GM12878 (cell line): ENCODE results near the gene CRX. TPM values are rescaled to one million over a fixed set of nuclear protein-coding genes. Genes with fewer than 3 reads are reported as not detected.
"Not testable (repeated sequence)": the region's sequence is repeated elsewhere in the genome, so short reads cannot be mapped to it uniquely, and the experiment has no call there.

ENCODE experiments used
- ATAC-seq: fragments of 200-7000 bp; cut with Tn5 transposase; 3 replicates; pipeline ENCODE4 v1.9.1; 2020; ENCODE audit warnings: mild to moderate bottlenecking, moderate library complexity
- BruUV-seq: library from RNA; stranded (reverse); fragments of 400-500 nt; replicated peaks from 2 replicates; lab custom pipeline; 2021; lab: Mats Ljungman, UMichigan
- CTCF ChIA-PET: fragments of 300-600 bp; sonication (Branson Sonifier 250); formaldehyde crosslinking; extraction: SDS; loops from one replicate; lab custom pipeline; 2021; ENCODE audit warnings: inconsistent platforms; lab: Yijun Ruan, JAX
- POLR2A ChIA-PET: fragments of 350-600 bp; formaldehyde crosslinking; extraction: SDS; loops from one replicate; lab custom pipeline; 2021; ENCODE audit warnings: inconsistent platforms; lab: Charles Lee
- RAD21 ChIA-PET: fragments of 300-600 bp; sonication (Branson Sonifier 250); formaldehyde crosslinking; loops from one replicate; lab custom pipeline; 2023; ENCODE audit warnings: antibody characterized with exemption; ENCODE audit not compliant: unreplicated experiment; lab: Charles Lee
- SMC1A ChIA-PET: fragments of 300-600 bp; sonication (Branson Sonifier 250); formaldehyde crosslinking; loops from one replicate; lab custom pipeline; 2023; ENCODE audit not compliant: unreplicated experiment, uncharacterized antibody; lab: Charles Lee
- DNase-seq: peaks from one replicate; pipeline ENCODE4 v3.0.0-alpha.2; 2011; ENCODE audit warnings: low read depth, low spot score
- FAIRE-seq: peaks from 3 replicates; lab custom pipeline; 2011; peaks lifted over from hg19 to GRCh38; lab: Jason Lieb, UNC
- H2AFZ ChIP-seq: 2 replicates; pipeline ENCODE4 v1.6.0; 2011; ENCODE audit warnings: low read depth, low read length, control low read depth; ENCODE audit not compliant: control insufficient read depth
- H3K27ac ChIP-seq: 2 replicates; pipeline ENCODE4 v1.5.1; 2011; ENCODE audit warnings: control low read depth; ENCODE audit not compliant: control insufficient read depth, insufficient read depth
- H3K27me3 ChIP-seq, 2 experiments: replicated peaks in 1 of 2; 2 replicates each; pipeline versions ENCODE4 v1.6.0 to v1.6.1; 2011; ENCODE audit warnings: low read length in 1 of 2; ENCODE audit not compliant: control insufficient read depth in 2 of 2, insufficient read depth in 2 of 2
- H3K36me3 ChIP-seq, 2 experiments: 2 replicates each; pipeline ENCODE4 v1.5.1; 2011; ENCODE audit warnings: low read length in 1 of 2; ENCODE audit not compliant: control insufficient read depth in 2 of 2, insufficient read depth in 2 of 2
- H3K4me1 ChIP-seq: 2 replicates; pipeline ENCODE4 v1.6.1; 2011; ENCODE audit warnings: mild to moderate bottlenecking, low read length, moderate library complexity, mixed read lengths; ENCODE audit not compliant: control insufficient read depth, insufficient read depth
- H3K4me2 ChIP-seq: 2 replicates; pipeline ENCODE4 v1.6.0; 2011; ENCODE audit warnings: control low read depth; ENCODE audit not compliant: control insufficient read depth, insufficient read depth
- H3K4me3 ChIP-seq: fragments of 200-600 bp; sonication (generic); 2 replicates; pipeline ENCODE4 v1.5.1; 2016
- H3K79me2 ChIP-seq: 2 replicates; pipeline ENCODE4 v1.6.0; 2011; ENCODE audit warnings: low read length; ENCODE audit not compliant: control insufficient read depth, insufficient read depth
- H3K9ac ChIP-seq: 2 replicates; pipeline ENCODE4 v1.8.0; 2011; ENCODE audit warnings: low read length, control low read depth, mixed read lengths; ENCODE audit not compliant: control insufficient read depth, insufficient read depth
- H3K9me3 ChIP-seq: replicated peaks from 3 replicates; pipeline ENCODE4 v1.5.1; 2011; ENCODE audit warnings: mild to moderate bottlenecking, low read length; ENCODE audit not compliant: control insufficient read depth, insufficient read depth
- H4K20me1 ChIP-seq: 2 replicates; pipeline ENCODE4 v1.6.0; 2011; ENCODE audit not compliant: control insufficient read depth, insufficient read depth
- MTA3 ChIP-seq: IDR thresholded peaks from 2 replicates; pipeline ENCODE4 v1.6.1; 2012; ENCODE audit warnings: low read length, inconsistent platforms, borderline replicate concordance
- MYB ChIP-seq: fragments of 150-350 bp; IDR thresholded peaks from 2 replicates; pipeline ENCODE4 v1.6.1; 2014; ENCODE audit warnings: mild to moderate bottlenecking, low read depth, low read length, borderline replicate concordance
- PML ChIP-seq: IDR thresholded peaks from 2 replicates; pipeline ENCODE4 v1.6.1; 2012; ENCODE audit warnings: low read length, inconsistent platforms
- RAD51 ChIP-seq: fragments of 450-650 bp; IDR thresholded peaks from 2 replicates; pipeline ENCODE4 v1.6.1; 2016; ENCODE audit warnings: moderate library complexity, mild to moderate bottlenecking, inconsistent platforms
- SIX5 ChIP-seq: IDR thresholded peaks from 2 replicates; pipeline ENCODE4 v1.6.1; 2011; ENCODE audit warnings: mild to moderate bottlenecking, low read depth, low read length, moderate library complexity; ENCODE audit not compliant: severe bottlenecking
- TCF3 ChIP-seq: IDR thresholded peaks from 2 replicates; pipeline ENCODE4 v1.6.1; 2012; ENCODE audit warnings: low read depth, mild to moderate bottlenecking, low read length, borderline replicate concordance; ENCODE audit not compliant: insufficient read depth
- WGBS: methylation state at CpG from one replicate; pipeline ENCODE4 v1.1.6; 2016; ENCODE audit warnings: low lambda C conversion rate; ENCODE audit not compliant: insufficient replicate concordance, insufficient coverage; ENCODE audit errors: missing lambda C conversion rate; 5-methylcytosine and 5-hydroxymethylcytosine counted together
- in situ Hi-C: fragments of 300-500 bp; cut with MboI; formaldehyde crosslinking; loops from 9 replicates; pipeline ENCODE4 v1.14.3; 2018; ENCODE audit warnings: mixed read lengths
- intact Hi-C: fragments of 100-400 bp; cut with micrococcal nuclease; formaldehyde crosslinking; loops from one replicate; pipeline ENCODE4 v1.14.2; 2022; ENCODE audit not compliant: unreplicated experiment
- polyA plus RNA-seq, 11 experiments: library from polyadenylated mRNA; depleted of rRNA in 4 of 11; unstranded in 6 of 11; stranded (reverse) in 5 of 11; fragments of >200 nt; fragmentation: Nextera tagmentation in 4 of 11; fragmentation: Illumina TruSeq in 1 of 11; extraction: Ambion mirVana in 4 of 11; extraction: Trizol in 1 of 11; gene quantifications; 1 replicate in 1 of 11; 2 replicates in 10 of 11; pipeline versions ENCODE4 v1.2.1 to v1.2.3, GENCODE V29; 2011 to 2016; ENCODE audit warnings: inconsistent platforms in 2 of 11, missing spikeins in 2 of 11, low read depth in 1 of 11
- total RNA-seq, 4 experiments: library from RNA; depleted of rRNA in 3 of 4; stranded (reverse); fragments of >200 nt in 3 of 4; fragmentation: Illumina TruSeq in 1 of 4; extraction: Trizol in 1 of 4; gene quantifications; 2 replicates each; pipeline versions ENCODE4 v1.2.1 to v1.2.3, GENCODE V29; 2013 to 2021
- TF ChIP-seq, protein P1 (sequence below), 3 experiments: IDR thresholded peaks in 2 of 3; conservative IDR thresholded peaks in 1 of 3; 2 replicates each; pipeline ENCODE4 v1.5.1; 2011; ENCODE audit warnings: low read depth in 3 of 3, low read length in 3 of 3, mild to moderate bottlenecking in 3 of 3, control low read depth in 2 of 3, moderate library complexity in 2 of 3, inconsistent platforms in 1 of 3, mixed read lengths in 1 of 3; ENCODE audit not compliant: control insufficient read depth in 2 of 3, insufficient read depth in 1 of 3; ENCODE audit errors: extremely low read depth in 1 of 3

Gene CRX
- total and polyA plus RNA-seq, 10 of the 15 experiments (the other 5 are each of a cell fraction or from before 2014, with no cell fraction given) = not detected

DNA sequence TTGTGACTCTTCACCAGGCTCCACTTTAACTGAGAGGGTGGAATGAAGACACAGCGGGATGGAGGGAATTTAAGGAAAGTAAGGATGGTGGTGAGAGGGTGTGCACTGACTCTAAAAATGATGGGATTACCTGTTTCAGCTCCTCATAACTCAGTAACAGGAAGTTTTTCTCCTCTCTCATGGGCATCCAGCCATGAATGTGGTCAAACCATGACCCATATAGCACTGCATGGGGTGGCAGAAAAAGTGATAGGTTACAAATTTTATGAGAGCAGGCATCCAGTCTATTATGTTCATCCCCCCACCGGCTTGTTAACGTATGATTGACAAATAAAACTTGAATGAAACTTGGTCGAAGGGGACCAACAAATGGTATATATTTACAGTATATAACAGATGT is 57.2 kb downstream of the CRX start (continued):
- TF ChIP-seq, protein P1, sequence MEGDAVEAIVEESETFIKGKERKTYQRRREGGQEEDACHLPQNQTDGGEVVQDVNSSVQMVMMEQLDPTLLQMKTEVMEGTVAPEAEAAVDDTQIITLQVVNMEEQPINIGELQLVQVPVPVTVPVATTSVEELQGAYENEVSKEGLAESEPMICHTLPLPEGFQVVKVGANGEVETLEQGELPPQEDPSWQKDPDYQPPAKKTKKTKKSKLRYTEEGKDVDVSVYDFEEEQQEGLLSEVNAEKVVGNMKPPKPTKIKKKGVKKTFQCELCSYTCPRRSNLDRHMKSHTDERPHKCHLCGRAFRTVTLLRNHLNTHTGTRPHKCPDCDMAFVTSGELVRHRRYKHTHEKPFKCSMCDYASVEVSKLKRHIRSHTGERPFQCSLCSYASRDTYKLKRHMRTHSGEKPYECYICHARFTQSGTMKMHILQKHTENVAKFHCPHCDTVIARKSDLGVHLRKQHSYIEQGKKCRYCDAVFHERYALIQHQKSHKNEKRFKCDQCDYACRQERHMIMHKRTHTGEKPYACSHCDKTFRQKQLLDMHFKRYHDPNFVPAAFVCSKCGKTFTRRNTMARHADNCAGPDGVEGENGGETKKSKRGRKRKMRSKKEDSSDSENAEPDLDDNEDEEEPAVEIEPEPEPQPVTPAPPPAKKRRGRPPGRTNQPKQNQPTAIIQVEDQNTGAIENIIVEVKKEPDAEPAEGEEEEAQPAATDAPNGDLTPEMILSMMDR (IDR thresholded peaks at IDR 0.05 in 2 of 3, conservative IDR thresholded peaks at IDR 0.05 in 1 of 3; ENCODE audit: control insufficient read depth in 2 of 3, extremely low read depth in 1 of 3, insufficient read depth in 1 of 3, low read depth in 3 of 3, low read length in 3 of 3) = no peak
- TF ChIP-seq MYB (no peak), TCF3 (no peak), RAD51 (no peak), SIX5 (no peak), MTA3 (no peak), PML (no peak)

DNA sequence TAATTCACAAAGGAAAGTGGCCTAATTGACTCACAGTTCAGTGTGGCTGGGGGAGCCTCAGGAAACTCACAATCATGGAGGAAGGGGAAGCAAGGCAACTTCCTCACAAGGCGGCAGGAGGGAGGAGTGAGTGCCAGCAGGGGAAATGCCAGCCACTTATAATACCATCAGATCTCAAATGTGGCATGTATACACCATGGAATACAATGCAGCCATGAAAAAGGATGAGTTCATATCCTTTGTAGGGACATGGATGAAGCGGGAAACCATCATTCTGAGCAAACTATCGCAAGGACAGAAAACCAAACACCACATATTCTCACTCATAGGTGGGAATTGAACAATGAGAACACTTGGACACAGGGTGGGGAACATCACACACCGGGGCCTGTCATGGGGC is 57.6 kb downstream of the CRX start:
- in situ Hi-C loops, POLR2A ChIA-PET, FAIRE-seq, H3K27ac ChIP-seq, H3K4me2 ChIP-seq, H3K9me3 ChIP-seq, H3K4me1 ChIP-seq, BruUV-seq, H4K20me1 ChIP-seq, H2AFZ ChIP-seq, RAD21 ChIA-PET, H3K36me3 ChIP-seq, H3K79me2 ChIP-seq, H3K9ac ChIP-seq, DNase-seq, SMC1A ChIA-PET, H3K4me3 ChIP-seq, CTCF ChIA-PET, ATAC-seq, H3K27me3 ChIP-seq, intact Hi-C loops: not testable (repeated sequence)
- 15% methylated on average over 4 of the region's 4 CpGs for WGBS
